Smooth muscle cell (in vitro differentiated cells): ENCODE results near the gene NMB. TPM values are rescaled to one million over a fixed set of nuclear protein-coding genes. Genes with fewer than 3 reads are reported as not detected.

ENCODE experiments used
- DNase-seq: peaks from one replicate; lab custom pipeline; 2025; ENCODE audit not compliant: unreplicated experiment; lab: John Stamatoyannopoulos, UW
- H2AFZ ChIP-seq: fragments of 200-600 bp; sonication (generic); 2 replicates; pipeline ENCODE4 v1.6.0; 2016; ENCODE audit warnings: antibody characterized with exemption, low read depth, mild to moderate bottlenecking
- H3F3A ChIP-seq: fragments of 200-600 bp; sonication (generic); 2 replicates; pipeline ENCODE4 v1.6.0; 2017; ENCODE audit warnings: antibody characterized with exemption, low read depth
- H3K27ac ChIP-seq: fragments of 200-600 bp; sonication (generic); 2 replicates; pipeline ENCODE4 v1.5.1; 2016; ENCODE audit warnings: low read depth, mild to moderate bottlenecking
- H3K27me3 ChIP-seq: fragments of 200-600 bp; sonication (generic); 2 replicates; pipeline ENCODE4 v1.6.1; 2016; ENCODE audit warnings: low read depth, mild to moderate bottlenecking
- H3K36me3 ChIP-seq: fragments of 200-600 bp; sonication (generic); 2 replicates; pipeline ENCODE4 v1.5.1; 2016; ENCODE audit warnings: low read depth
- H3K4me1 ChIP-seq: fragments of 200-600 bp; sonication (generic); 2 replicates; pipeline ENCODE4 v1.5.1; 2016; ENCODE audit warnings: low read depth
- H3K4me2 ChIP-seq: fragments of 200-600 bp; sonication (generic); 2 replicates; pipeline ENCODE4 v1.6.0; 2016; ENCODE audit warnings: mild to moderate bottlenecking
- H3K4me3 ChIP-seq: fragments of 200-600 bp; sonication (generic); 2 replicates; pipeline ENCODE4 v1.5.1; 2016; ENCODE audit warnings: mild to moderate bottlenecking
- H3K79me2 ChIP-seq: fragments of 200-600 bp; sonication (generic); 2 replicates; pipeline ENCODE4 v1.6.0; 2016; ENCODE audit warnings: low read depth, mild to moderate bottlenecking
- H3K9ac ChIP-seq: fragments of 200-600 bp; sonication (generic); 2 replicates; pipeline ENCODE4 v1.6.0; 2016; ENCODE audit warnings: low read depth
- H3K9me3 ChIP-seq: fragments of 200-600 bp; sonication (generic); replicated peaks from 2 replicates; pipeline ENCODE4 v1.5.1; 2016; ENCODE audit warnings: low read depth
- H4K20me1 ChIP-seq: fragments of 200-600 bp; sonication (generic); 2 replicates; pipeline ENCODE4 v1.6.0; 2016; ENCODE audit warnings: low read depth
- WGBS: methylation state at CpG from one replicate; pipeline ENCODE4 v1.1.7; 2016; ENCODE audit warnings: low lambda C conversion rate; 5-methylcytosine and 5-hydroxymethylcytosine counted together
- polyA plus RNA-seq: library from polyadenylated mRNA; unstranded; fragments of >200 nt; fragmentation: Nextera tagmentation; extraction: Ambion mirVana; gene quantifications from 2 replicates; pipeline ENCODE4 v1.2.1, GENCODE V29; 2016
- total RNA-seq: library from RNA; depleted of rRNA; stranded (reverse); fragments of >200 nt; gene quantifications from 2 replicates; pipeline ENCODE4 v1.2.3, GENCODE V29; 2014
- TF ChIP-seq, protein P1 (sequence below): fragments of 200-600 bp; sonication (generic); IDR thresholded peaks from 2 replicates; pipeline ENCODE4 v1.5.1; 2017; ENCODE audit warnings: borderline replicate concordance, mild to moderate bottlenecking, antibody characterized with exemption; ENCODE audit not compliant: insufficient read depth, poor library complexity, severe bottlenecking

Gene NMB
- total RNA-seq, result 2.1 and 4.3 TPM in 2 replicates
- 6.5 and 12.7 TPM in 2 replicates for polyA plus RNA-seq

GRCh38 chr15:84658080-84658787 is at the start of gene NMB:
TSS of gene NMB (minus strand) at chr15:84658199. CDS start at chr15:84658152, 47 bp downstream.
- H4K20me1 ChIP-seq, result peaks cover 3% of the 10 kb centered on the region
- 1% methylated on average over 45 of the region's 61 CpGs for WGBS
- peaks cover 4% of the 10 kb centered on the region for H3K4me1 ChIP-seq
- H3K79me2 ChIP-seq, result peaks cover 5% of the 10 kb centered on the region
- H3K27me3 ChIP-seq, result no peaks in the 10 kb centered on the region
- H3K9ac ChIP-seq, result peak within 1 kb of the TSS; percentile 84
- DNase-seq, result peak; percentile 64
- H3F3A ChIP-seq, result peaks cover 8% of the 10 kb centered on the region
- H2AFZ ChIP-seq, result peak within 1 kb of the TSS; percentile 59
- no peaks in the 10 kb centered on the region for H3K9me3 ChIP-seq
- H3K36me3 ChIP-seq, result no peaks in the 10 kb centered on the region
- TF ChIP-seq, protein P1, sequence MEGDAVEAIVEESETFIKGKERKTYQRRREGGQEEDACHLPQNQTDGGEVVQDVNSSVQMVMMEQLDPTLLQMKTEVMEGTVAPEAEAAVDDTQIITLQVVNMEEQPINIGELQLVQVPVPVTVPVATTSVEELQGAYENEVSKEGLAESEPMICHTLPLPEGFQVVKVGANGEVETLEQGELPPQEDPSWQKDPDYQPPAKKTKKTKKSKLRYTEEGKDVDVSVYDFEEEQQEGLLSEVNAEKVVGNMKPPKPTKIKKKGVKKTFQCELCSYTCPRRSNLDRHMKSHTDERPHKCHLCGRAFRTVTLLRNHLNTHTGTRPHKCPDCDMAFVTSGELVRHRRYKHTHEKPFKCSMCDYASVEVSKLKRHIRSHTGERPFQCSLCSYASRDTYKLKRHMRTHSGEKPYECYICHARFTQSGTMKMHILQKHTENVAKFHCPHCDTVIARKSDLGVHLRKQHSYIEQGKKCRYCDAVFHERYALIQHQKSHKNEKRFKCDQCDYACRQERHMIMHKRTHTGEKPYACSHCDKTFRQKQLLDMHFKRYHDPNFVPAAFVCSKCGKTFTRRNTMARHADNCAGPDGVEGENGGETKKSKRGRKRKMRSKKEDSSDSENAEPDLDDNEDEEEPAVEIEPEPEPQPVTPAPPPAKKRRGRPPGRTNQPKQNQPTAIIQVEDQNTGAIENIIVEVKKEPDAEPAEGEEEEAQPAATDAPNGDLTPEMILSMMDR, result peak; percentile 57
- H3K27ac ChIP-seq, result peak within 1 kb of the TSS; percentile 56
- peak within 1 kb of the TSS; percentile 65 for H3K4me3 ChIP-seq
- H3K4me2 ChIP-seq, result peak within 1 kb of the TSS; percentile 96

GRCh38 chr15:84703808-84704207 is 45.8 kb upstream of the NMB start:
- no peak overlapping the region for H3K4me2 ChIP-seq
- H3K4me1 ChIP-seq, result no peaks in the 10 kb centered on the region
- H3K9me3 ChIP-seq, result no peaks in the 10 kb centered on the region
- peaks cover 100% of the 10 kb centered on the region for H4K20me1 ChIP-seq
- no peaks in the 10 kb centered on the region for H3K36me3 ChIP-seq
- TF ChIP-seq, protein P1, result no peak
- H3K27me3 ChIP-seq, result no peaks in the 10 kb centered on the region
- no peak overlapping the region for H3K27ac ChIP-seq
- H2AFZ ChIP-seq, result no peak overlapping the region
- no peak for DNase-seq
- WGBS, result 95% methylated on average over 5 of the region's 5 CpGs
- no peak overlapping the region for H3K4me3 ChIP-seq
- H3K9ac ChIP-seq, result no peak overlapping the region
- H3F3A ChIP-seq, result no peaks in the 10 kb centered on the region
- peaks cover 88% of the 10 kb centered on the region for H3K79me2 ChIP-seq

DNA sequence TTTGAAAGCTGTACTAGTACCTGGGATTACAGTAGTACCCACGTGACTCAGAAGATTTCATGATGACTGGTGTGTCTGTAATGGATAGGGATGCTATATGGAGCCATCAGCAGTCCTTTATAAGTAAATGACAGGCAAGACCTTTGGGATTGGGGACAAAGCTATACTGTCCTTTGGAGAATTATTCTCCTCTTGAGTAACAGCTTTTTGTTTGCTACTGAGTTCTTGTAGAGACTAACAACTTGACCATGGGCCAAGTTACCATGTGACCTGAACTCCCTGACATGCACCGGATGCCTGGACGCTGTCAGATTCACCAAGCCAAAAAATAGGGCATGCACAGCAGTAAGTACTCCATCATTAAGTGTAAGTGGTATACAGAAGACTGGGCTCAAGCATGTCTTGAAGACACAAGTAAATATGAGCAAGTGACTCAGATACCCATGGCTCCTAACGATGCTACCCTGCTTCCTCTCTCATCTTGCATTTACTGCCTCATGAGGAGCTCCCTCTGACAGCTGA is 45.0 kb upstream of the NMB start:
- Histone ChIP-seq H3F3A (no peaks in the 10 kb centered on the region), H4K20me1 (peaks cover 100% of the 10 kb centered on the region), H3K27ac (no peak overlapping the region), H3K36me3 (no peaks in the 10 kb centered on the region), H3K9ac (no peak overlapping the region), H3K4me2 (no peak overlapping the region), H3K4me3 (no peak overlapping the region), H3K27me3 (no peaks in the 10 kb centered on the region), H3K4me1 (no peaks in the 10 kb centered on the region), H3K9me3 (no peaks in the 10 kb centered on the region), H2AFZ (no peak overlapping the region), H3K79me2 (peaks cover 88% of the 10 kb centered on the region)
- TF ChIP-seq, protein P1, result no peak
- WGBS, result 78% methylated on average over 4 of the region's 4 CpGs
- no peak for DNase-seq
